Superior temporal gyrus (tissue), 1 donor: ENCODE results near the gene CACNA1E.

Experiments
- DNase-seq: peaks from one replicate; pipeline ENCODE4 v3.0.0-alpha.2; 2016; ENCODE audit errors: extremely low spot score

Gene CACNA1E

DNA sequence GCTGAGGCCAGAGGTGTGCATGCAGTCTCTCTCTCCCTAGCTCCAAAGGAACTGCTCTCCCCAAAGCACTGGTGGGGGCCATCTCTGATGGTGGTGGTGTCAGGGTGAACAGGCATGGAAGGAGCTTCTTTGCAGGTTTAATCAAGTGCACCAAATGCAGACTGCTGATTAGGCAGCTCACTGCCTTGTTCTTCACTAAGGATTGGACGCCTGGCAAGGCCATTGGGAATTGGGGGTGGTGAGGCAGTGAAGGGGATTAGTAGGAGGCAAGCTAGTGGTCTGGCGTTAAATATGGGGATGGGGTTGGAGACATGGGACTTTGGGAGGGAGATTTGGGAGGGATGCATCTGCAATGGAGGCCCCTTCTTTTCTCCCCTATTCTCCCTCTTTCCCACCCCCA lies 1.5 kb downstream of the CACNA1E start:
- DNase-seq = no peak

DNA sequence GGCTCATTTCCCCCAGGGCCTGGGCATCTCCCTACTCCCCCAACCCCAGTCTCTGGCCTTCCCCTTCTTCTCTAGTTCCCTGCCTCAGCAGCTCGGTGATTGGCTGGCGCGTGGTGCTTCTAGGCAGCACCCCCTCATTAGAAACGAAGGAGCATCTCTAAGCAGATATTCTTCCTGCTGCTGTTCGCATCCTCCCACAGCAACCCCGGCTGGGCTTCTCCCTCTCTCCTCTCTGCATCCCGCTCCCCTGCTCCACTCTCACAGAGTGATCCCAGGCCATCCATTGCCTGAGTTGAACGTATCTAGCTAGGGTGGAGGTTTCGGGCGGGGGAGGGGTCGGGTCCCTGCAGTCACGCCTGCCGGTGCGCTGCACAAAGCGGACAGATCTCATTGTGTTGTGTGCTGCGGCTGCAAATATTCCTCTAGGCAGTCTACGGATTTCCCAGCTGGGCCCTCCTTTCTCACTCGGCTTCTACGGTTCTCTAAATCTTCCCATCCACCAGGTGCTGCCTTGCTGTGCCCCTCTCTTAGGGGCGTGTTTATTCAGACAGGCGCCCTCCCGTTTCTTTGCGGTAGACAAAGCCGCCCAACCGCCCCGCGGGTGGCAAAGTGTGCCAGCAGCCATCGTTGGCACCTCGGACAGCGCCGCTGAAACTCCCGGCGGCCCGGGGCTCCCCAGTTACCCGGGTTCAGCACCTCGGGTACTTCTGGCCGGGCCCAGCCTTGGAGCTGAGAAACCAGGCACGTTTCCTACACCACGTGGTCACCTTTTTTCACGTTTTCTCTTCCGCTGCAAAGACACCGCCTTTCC lies 2.2 kb downstream of the CACNA1E start:
- DNase-seq = no peak

DNA sequence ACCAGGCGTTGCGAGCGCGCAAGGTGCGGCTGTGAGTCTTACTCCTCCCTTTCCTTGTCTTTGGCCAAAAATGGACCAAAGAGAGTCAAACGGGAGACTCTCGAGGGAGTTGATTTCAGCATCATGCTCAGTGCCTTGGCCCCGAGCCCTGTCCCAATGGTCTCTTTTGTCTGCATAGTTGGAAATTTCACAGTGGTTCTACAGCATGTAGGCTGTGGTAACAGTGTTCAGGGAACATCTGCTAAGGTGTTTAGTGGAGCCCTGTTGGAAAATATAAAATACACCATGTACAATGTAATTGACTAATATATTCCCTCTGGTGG lies 2.7 kb downstream of the CACNA1E start:
- no peak for DNase-seq

GRCh38 chr1:181488866-181489265 lies 5.5 kb downstream of the CACNA1E start:
- no peak for DNase-seq

- DNase-seq = no peak
These were observed 7.0 kb downstream of the CACNA1E start for GRCh38 chr1:181490276-181490675.

DNA sequence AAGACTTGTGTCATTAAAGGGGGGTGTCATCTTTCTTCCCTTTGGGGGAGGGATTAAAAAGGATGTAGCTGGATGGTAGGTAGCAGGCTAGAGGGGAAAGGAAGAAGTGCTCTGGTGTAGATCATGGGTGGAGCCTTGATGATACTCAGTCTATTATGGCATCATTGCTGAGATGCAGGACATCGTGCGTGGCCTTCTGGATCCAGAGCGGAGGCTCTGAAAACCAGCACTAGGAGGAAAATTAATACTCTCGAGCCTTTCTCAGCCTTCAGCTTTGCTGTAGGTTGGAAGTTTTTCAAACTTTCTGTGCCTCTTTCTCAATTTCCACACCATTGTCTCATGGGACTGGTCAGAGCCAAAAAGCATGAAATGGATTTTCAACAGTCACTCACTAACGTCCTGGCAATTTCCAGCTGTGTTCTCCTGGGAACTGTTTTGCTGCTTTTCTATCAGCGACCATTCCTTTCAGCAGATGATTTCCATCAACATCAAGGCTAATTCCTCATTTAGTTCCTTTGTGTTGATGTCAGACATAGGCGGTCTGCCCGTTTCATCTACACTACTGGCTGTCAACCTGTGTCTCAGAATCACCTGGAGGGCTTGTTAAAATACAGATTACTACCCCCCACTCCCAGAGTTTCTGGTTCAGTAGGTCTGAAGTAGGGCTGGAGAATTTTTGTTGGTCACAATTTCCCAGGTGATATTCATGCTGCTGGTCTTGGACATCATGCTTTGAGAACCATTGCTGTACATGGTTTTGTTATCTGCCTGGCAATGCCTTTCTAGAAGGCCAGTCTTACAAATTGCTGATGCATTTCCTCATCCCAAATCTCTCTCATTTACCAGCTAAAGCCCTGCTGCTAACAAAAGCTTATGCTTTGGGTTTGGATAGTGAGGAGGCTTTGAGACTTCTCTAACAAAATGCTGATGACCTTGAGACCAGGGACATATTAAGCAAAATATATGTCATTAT lies 7.7 kb downstream of the CACNA1E start:
- no peak for DNase-seq

DNA sequence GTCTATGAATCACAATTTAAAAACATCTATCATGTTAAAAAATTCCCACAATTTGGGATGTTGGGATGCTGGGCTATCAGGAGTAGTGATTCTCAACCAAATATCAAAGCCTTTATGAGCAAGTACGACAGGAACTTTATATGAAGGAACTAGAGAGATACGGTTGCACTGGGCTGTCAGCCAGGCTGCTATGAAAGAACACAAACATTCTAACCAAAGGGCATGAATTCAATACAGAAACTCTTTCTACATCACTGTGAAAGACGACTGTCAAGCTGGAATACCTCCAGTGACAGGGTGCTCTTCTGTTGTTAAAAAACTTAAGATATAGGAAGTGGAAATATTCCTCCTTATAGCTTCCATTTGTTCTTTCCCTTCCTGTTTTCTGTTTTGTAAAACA lies 9.8 kb downstream of the CACNA1E start:
- DNase-seq = no peak

- no peak for DNase-seq
These were observed 10.6 kb downstream of the CACNA1E start for GRCh38 chr1:181493885-181494284.

DNA sequence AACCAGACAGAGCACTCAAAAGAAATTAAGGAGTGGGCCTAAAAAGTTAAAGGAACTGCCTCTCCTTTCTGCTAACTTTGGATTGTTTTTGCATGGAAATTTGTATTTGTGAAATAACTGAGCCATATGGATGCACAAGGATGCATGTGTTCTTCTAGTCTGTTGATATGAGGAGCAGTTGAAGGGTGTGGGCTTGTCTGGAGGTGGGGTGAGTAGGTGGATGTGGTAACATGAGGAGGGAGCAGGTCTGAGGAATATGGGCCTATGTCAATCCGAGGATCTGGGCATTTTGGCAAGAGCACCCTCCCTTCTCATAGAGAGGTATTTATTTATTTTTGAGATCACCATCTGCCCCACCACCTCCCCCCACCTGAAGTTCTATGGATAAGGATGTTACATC lies 13.4 kb downstream of the CACNA1E start:
- no peak for DNase-seq

DNA sequence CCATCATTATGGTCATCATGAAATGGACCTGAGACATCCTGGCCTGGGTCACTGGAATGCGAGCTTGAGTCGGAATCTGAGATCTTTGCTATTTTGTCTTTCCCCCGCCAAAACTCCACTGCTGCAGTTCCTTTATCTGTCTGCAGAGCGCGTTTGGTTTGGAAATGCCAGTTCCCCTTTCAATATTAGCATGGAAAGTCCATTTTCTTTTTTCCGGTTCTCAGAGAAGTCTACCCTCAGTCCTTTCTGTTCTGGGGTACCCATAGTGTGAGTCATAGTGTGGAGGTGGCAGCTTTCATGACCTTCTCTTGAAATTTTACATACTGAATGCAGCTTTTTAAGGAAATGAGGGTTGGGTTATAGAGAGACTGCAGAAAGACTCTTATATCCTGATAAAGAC lies 14.6 kb downstream of the CACNA1E start:
- DNase-seq = no peak

DNA sequence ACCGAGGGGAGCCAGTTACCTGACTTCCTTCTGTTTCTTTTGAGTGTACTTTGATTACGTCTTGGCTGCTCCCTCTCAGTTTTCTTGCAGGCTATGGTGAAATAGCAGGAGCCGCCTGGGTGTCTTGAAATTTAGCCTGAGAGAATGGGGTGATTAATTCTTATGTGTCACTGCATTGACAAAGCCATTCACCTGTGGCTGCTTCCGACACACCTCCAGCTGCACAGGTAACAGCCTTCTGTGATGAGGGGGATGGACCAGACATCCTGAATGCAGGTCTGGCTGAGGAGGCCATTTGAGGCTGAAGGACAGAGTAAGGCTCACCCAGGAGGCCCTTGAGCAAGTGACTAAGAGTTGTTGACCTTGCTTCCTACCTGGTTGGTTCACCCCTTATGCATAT lies 16.5 kb downstream of the CACNA1E start:
- no peak for DNase-seq

DNA sequence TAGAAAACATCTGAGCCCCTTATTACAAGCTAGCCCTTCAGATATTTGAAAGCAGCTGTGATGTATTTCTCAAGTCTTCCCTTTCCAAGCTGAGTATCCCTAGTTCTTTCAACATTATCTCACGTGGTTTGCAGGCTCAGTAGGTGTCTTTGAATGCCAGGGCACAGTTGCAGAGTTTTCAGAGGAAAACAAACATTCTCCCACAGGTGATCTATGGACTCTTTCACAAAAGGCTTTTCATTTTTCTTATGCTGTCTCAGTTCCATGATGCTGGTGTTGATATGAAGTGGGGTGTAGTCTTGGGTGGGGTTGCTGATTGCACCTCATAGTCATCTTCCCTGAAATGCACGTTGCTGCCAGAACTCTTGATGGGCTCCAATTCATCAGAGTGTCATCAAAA lies 17.3 kb downstream of the CACNA1E start:
- no peak for DNase-seq

GRCh38 chr1:181501612-181502011 lies 18.3 kb downstream of the CACNA1E start:
- DNase-seq = no peak

- no peak for DNase-seq
These were observed 20.0 kb downstream of the CACNA1E start for GRCh38 chr1:181503171-181503810.

GRCh38 chr1:181504399-181504842 lies 21.1 kb downstream of the CACNA1E start:
- DNase-seq = no peak

DNA sequence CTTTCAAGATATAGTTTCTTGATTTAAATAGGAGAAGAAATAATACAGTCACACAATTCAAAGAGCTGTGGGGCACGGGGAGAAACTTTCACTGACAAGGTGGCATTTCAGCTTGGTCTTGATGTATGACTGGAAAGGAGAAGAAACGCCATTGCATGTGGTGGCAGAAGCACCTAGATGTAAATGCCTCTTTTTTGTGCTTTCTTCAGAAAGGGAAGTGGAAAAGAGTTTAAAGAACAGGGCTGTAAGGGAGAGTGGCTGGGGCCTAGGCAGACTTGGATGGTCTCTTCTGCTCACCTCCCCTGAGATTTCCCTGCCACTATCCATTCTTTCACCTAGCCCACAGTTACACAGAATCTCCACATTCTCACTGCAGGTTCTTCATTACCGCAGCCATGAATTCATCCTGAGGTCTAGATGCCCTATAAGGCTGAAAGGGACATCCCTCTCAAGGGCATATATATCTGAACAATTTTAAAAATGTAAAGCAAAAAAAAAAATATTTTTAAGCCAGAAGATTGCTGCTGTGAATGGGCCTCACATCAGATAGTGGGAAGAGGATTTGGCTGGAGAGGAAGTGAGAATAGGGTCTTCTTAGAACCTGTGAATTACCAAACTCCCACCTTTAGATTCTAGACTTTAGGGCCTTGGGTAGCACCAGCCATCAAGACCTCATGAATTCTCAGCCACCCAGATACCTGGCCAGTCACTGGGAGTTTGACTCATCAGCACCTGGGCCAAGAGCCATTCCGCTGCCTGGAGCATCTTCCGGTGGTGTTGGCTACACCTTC lies 23.4 kb downstream of the CACNA1E start:
- no peak for DNase-seq

DNA sequence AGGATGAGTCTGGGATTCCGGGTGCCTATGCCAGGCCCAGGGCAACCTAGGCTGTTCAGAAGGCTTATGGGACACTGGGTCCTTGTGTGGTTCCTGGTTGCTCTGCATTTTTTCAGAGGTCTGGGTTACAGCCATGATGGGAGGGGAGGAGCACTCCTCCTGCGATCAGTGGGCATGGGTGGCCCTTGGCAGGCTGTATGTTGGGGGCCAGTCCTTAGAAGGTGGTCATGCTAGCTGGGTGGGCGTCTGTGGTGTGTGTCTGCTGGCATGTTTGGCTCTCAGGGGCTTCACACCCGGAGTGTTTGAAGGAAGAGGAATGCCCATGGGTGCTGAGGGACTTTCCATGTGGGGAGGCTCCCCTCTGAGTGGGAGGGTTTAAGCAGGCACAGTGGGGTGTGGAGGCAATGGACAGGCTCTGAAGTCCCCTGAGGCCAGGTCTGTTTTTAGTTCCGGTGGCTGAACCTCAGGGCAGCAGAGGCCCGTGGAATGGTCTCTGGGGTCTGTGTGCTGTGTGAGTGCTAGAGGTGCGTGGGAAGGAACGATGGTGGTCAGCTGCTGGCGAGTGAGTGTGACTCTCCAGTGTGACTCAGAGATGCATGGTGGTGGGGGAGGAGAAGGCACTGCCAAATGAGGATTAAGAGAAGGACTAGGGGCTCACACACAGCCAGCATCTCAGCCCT lies 25.3 kb downstream of the CACNA1E start:
- DNase-seq = no peak

DNA sequence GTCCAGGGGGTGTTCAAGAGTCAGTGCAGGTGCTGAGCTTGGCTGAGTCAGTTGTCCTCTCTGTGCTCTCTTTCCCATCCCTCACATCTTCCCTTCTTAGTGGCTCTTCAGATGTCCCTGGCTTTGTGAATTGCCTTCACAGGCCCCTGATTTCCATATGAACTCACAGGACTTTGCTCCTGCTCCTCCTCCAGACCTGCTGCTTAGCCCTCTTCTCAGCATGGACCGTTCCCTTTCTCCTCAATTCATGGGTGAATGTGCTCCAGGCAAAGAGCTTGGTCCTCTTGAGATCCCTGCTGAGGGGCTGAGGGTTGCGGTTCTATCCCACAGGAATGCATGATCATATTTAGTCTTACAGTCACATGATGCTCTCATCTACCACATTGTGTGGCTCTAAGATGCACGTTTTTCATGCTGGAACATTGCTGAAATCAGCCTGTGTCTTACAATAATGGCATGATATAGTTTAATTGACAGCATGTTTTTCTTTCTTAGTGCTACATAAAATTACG lies 30.5 kb downstream of the CACNA1E start:
- DNase-seq = no peak

- no peak for DNase-seq
These were observed 31.3 kb downstream of the CACNA1E start for GRCh38 chr1:181514298-181515290.

- DNase-seq = no peak
These were observed 33.4 kb downstream of the CACNA1E start for GRCh38 chr1:181516706-181517105.
